Activated naive CD4-positive, alpha-beta T cell treated with anti-CD3 and anti-CD28 coated beads, Interleukin-2, amount 50 U/mL, for 16 hours (primary cell): ENCODE measurements around the gene DAAM1.

ENCODE experiments used
- DNase-seq: peaks from one replicate; pipeline ENCODE4 v3.0.0-alpha.2; 2020

Gene DAAM1

DNA sequence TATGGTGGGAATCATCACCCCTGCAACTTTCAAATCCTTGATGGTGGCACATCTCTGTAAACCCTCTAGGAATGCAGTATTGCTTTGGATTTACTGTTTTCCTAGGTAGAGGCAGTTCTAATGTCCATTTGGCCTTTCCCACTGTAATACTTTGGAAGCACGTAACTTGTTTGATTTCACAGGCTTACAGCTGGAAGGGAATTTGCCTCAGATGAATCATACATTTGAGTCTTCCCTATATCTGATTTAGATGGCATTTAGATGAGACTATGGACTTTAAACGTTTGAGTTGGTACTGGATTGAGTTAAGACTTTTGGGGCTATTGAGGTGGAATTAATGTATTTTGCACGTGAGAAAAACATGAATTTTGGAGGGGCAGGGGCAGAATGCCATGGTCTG is 35.9 kb downstream of the DAAM1 start:
- DNase-seq, result no peak

- DNase-seq, result no peak
Measured at GRCh38 chr14:59225281-59225680, 36.8 kb downstream of the DAAM1 start.

DNA sequence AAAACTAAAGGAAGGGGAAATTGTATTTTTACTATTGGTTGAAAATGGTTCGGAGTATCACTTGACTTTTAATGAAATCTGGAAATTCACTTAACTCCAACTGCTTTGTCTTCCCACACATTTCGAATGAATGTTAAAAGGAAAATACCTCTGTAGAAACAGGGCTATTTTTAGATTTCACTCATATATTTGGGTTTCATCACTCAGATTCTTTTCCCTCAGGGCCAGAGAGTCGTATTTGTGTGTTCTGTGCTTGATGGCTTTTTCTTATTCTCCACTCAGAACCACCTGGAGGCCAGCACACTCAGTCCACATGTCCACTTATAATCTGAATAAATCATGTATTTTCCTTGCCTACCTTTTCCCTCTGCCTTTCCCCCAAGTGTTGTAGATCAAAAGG is 40.0 kb downstream of the DAAM1 start:
- DNase-seq, result no peak

DNA sequence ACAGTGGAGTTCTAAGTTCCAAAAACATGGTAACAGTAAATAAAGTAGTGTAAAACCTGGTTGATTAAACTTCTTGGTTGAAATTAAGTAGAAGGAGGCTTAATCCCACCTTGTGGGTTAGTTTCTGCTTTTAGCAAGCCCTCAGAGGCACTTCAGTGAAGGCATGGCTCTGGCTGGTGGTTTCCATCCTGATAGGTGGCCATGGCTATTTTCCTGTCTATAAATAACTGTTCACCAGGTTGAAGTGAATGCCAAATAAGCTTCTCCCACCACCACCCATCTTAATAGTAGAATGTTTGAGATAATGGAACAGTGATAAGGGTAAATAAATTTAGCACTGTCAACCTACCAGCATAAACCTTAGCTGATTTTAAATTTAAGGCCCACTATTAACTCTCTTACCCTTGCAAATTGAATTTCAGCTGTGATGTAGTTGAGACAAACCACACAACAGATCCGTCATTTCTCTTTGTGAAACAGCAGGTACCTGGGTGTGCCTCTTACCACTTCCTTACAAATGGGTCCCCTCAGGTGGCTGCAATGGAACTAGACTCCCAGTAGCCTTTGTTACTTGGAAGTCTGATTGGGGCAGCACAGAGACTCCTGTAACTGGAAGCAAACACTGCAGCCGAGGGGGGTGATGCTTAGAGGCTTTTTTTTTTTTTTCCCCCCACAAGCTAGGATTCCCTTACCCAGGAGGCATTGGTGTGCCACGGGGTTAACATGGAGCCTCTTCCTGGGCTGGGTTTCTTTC is 41.4 kb downstream of the DAAM1 start:
- no peak for DNase-seq

DNA sequence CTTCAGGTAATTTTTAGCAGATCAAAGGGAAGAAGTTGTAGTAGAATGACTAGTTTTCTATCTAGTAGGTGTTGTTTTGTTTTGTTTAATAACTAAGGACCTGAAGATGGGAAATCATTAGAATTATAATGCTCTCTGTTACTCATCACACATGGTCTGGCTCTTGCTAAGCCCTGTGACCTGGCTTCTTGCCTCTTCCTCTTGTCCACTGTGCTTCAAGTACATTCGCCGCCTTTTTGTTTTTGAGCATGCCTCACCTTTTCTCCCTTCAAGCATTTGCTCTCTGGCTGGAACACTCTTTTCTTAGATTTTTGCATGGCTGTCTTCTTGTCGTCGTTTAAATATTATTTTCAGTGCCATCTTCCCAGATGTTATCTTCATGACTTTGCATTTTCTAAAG is 47.7 kb downstream of the DAAM1 start:
- DNase-seq, result no peak

GRCh38 chr14:59238216-59238615 is 49.7 kb downstream of the DAAM1 start:
- no peak for DNase-seq

DNA sequence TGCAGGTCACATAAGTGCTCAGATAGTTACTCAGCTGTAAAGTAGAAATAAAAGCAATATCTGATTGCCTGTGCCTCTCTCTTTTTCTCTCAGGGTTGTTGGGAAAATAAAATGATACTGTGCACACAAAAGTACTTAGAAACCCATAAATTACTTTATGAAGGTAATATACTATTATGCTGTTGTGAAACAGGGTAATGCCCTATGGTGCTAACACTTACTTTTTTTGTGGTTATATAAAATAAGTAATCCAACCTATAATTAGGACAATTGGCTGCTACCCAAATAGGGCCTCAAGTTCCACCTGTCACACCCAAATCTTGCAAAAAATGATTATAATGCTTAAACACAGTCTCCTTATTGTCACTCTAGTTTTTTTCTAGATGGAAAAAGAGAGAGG is 50.6 kb downstream of the DAAM1 start:
- DNase-seq, result no peak

GRCh38 chr14:59240356-59240755 is 51.9 kb downstream of the DAAM1 start:
- no peak for DNase-seq

- no peak for DNase-seq
Measured at GRCh38 chr14:59241121-59241520, 52.7 kb downstream of the DAAM1 start.

DNA sequence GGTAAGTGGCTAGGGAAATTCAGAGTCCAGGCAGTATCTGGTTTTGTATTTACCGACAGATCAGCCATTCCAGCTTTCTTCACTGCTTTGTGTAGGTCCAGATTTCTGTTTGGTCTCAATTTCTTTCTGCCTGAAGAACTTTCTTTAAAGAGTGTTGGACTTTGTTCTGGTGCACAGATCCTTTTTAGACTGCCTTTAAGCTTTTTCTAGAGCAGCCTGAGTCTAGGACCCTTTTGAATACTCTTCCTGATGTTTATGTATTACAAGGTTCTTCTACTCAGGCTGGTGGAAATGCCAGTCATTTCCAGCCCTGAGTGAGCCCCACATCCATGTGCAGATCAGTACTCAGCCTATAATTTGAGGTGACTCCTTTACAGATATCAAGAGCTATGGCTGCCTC is 54.7 kb downstream of the DAAM1 start:
- DNase-seq, result no peak

DNA sequence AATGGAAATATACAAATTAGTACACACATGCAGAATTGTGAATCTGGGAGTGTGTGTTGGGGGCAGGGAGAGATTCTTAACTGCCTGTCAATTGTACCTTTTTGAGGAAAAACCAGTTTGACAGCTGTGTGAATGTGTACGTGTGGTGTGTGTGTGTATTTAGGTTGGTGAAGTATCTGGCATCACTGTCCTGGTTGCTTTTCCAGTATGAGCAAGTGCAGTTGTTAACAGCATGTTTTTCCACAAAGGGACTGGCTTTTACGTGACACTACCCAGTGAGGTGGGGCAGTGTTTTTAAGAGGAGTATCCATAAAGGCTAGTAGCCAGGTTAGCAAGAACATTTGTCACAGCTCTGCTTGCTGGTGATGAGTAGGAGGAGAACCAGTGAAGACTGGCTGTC is 56.1 kb downstream of the DAAM1 start:
- DNase-seq, result no peak

GRCh38 chr14:59245809-59246295 is 57.4 kb downstream of the DAAM1 start:
- DNase-seq, result no peak

DNA sequence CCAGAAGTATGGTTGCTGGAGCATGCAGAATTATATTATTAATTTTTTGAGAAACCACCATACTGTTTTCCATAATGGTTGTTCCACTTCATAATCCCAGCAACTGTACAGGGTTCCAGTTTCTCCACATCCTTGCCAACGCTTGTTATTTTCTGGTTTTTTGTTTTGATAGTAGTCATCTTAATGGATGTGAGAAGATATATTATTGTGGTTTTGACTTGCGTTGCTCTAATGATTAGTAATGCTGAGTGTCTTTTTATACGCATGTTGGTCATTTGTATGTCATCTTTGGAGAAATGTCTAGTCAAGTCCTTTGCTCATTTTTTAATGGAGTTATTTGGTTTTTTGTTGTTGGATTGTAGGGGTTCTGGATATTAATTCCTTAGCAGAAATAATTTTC is 58.1 kb downstream of the DAAM1 start:
- no peak for DNase-seq

GRCh38 chr14:59247801-59248584 is 59.5 kb downstream of the DAAM1 start:
- DNase-seq, result no peak

DNA sequence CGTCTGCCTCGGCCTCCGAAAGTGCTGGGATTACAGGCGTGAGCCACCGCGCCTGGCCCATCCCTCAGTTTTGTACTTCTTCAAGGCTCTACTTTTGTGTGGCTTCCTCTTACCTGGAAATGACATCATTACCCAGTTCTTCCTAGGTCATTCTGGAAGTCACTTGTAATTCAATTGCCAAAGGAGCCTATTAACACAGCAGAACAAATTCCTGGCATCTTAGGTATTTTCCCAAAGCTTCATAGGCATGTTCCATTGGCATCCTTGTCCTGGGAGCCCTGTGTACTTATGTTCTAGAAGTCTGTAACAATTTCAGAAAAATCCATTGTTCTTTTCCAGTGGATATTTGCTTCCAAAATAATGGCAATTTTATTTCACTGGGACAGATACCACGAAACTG is 60.6 kb downstream of the DAAM1 start:
- DNase-seq, result no peak

DNA sequence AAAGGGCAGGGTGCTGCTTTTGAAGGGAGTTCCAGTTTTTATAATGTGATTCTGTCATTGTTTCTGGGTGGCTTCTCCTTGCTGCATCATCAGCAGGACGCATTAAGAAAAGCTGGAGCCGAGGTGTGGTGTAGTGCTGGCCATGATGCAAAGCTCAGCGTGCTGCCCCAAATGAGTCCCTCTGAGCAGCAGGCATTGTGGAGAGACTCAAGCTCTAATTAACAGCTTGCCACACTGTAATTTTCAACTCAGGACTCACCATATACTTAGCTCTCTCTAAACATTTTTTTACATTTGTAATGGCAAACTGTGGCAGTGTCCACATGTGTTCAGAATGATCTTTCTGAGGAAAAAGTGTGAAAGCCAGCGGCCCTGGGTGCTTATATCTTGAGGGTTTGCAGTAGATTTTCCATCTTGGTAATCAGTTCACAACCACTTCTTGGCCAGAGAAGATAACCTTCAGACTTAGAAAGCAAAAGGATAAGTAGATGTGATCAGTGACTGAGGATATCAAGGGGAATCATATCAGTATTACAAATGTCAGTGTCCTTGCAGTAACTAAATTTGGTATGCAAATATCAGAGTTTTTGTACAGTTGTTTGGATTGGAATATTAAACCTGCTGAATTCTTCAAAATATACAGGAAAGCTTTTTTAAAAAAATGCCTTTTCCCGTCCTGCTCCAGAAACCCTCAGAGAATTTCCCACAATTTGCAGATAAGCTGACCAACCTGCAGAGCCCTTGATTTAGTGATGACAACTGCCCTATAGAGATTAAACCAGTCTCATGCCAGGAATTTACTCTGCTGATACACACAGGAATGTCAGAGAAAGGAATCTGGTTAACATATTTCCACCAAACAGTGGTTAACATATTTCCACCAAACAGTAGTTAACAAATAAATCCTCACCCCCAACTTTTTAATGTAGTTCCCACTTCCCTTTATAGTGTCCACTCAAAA is 63.6 kb downstream of the DAAM1 start:
- no peak for DNase-seq

GRCh38 chr14:59252772-59253500 is 64.5 kb downstream of the DAAM1 start:
- DNase-seq, result no peak

GRCh38 chr14:59253527-59253926 is 65.1 kb downstream of the DAAM1 start:
- no peak for DNase-seq

DNA sequence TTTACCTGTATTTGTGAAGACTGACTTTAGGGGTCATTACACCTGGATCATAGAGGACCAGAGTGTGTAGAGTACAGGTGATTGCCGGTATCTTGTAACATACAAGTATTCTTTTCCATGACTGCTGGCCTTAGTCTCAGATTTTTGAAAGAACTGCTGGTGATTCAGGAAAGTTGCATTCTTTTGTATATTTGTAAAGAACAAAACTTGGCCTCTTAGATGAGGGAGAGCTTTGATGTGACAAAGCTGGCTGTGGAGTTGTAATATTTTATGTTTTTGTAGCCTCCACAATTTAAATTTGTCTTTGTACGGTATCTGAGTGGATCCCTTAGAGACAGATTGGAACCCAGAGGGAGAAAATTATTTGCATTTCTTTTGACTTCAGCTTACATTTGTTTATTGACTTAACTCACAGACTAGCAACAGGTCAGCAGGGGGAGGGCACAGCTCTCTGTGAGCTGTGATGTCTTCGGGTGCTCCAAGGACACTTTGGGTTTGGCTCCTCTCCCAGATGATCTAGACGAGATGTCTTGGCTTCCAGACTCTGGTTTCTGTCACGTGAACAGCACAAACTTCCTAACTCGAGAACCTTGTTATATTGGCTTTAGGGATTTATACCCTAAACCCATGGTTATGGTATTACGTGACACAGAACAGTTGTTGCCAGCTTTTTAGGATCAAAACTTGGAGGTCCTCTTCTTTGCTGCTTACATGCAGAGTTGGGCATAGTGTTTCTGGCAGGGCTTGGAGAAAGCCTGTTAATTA is 65.9 kb downstream of the DAAM1 start:
- no peak for DNase-seq

DNA sequence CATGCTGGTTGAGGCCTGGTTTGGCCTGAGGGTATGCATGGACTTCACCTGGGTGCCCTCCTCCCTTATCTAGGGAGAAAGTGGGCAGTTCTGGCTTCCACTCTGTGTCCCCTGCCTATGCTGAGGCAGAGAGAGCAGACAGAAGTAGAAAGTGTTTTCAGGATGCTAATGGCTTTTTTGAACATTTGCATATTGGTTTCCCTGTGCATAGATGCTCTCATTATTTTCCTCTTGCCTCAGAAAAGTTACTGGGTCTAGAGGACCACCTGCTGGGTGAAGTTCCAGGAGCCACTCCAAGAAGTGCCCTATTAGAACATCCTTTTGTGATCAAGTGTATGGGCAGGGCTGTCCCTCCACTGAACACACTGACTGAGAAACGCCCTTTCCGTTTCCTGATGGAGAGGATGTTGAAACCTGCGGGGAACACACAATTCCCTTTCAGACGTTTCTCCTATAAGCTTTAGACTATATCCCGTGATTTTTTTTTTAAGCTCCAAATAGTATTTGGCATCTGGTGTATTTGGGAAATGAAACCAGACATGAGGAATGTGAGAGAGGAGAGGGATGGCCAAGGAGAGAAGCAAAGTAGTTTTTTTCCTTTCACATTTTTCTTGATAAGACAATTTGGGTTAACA is 66.6 kb downstream of the DAAM1 start:
- no peak for DNase-seq

- DNase-seq, result no peak
Measured at GRCh38 chr14:59256331-59256730, 67.9 kb downstream of the DAAM1 start.
